Psoas muscle (tissue), 8 donors: ENCODE data around the gene AMOT. TPM values are rescaled to one million over a fixed set of nuclear protein-coding genes. Genes with fewer than 3 reads are reported as not detected.

Experiments
- ATAC-seq, 4 donors: fragments of 200-7000 bp; cut with Tn5 transposase; one replicate each; pipeline ENCODE4 v1.9.1; 2020; ENCODE audit warnings: moderate library complexity in 3 of 4, mild to moderate bottlenecking in 2 of 4
- DNase-seq, 2 donors: peaks; one replicate each; pipeline ENCODE4 v3.0.0-alpha.2; 2020
- H3K27ac ChIP-seq: fragments of 200-600 bp; one replicate; pipeline ENCODE4 v1.8.0; 2022
- H3K27me3 ChIP-seq, 3 donors: fragments of 200-600 bp in 1 of 3; one replicate each; pipeline versions ENCODE4 v1.6.1 to v1.8.0; 2013 to 2022; ENCODE audit warnings: low read length in 2 of 3, mild to moderate bottlenecking in 2 of 3, moderate library complexity in 1 of 3; ENCODE audit not compliant: insufficient read depth in 3 of 3
- H3K36me3 ChIP-seq, 2 donors: fragments of 200-600 bp in 1 of 2; one replicate each; pipeline versions ENCODE4 v1.6.1 to v1.8.0; 2013 to 2022; ENCODE audit warnings: low read depth in 1 of 2, mild to moderate bottlenecking in 1 of 2, moderate library complexity in 1 of 2; ENCODE audit not compliant: insufficient read depth in 1 of 2
- H3K4me1 ChIP-seq: fragments of 200-600 bp; one replicate; pipeline ENCODE4 v1.8.0; 2022
- H3K4me3 ChIP-seq: fragments of 200-600 bp; one replicate; pipeline ENCODE4 v1.8.0; 2022; ENCODE audit warnings: mild to moderate bottlenecking
- H3K9me3 ChIP-seq: fragments of 200-600 bp; one replicate; pipeline ENCODE4 v1.8.0; 2022
- CTCF ChIP-seq: fragments of 200-600 bp; IDR thresholded peaks from one replicate; pipeline ENCODE4 v1.8.0; 2022; ENCODE audit warnings: antibody characterized with exemption
- WGBS, 3 donors: extraction: QIAGEN DNeasy Blood & Tissue Kit; methylation state at CpG; one replicate each; pipeline versions ENCODE4 v1.1.6 to v1.1.7; 2013; 5-methylcytosine and 5-hydroxymethylcytosine counted together
- intact Hi-C, 2 donors: fragments of 100-400 bp; cut with DNase I; formaldehyde crosslinking; loops; one replicate each; pipeline versions ENCODE4 v1.11.0 to v1.14.2; 2022
- polyA plus RNA-seq, 3 donors: library from polyadenylated mRNA; stranded (reverse); fragments of 200-250 nt; gene quantifications; one replicate each; pipeline ENCODE4 v1.2.3, GENCODE V29; 2013
- total RNA-seq, 4 donors: library from RNA; stranded (reverse); fragmentation: NEBNext Ultra II Directional in 2 of 4; extraction: Animal tissue kit (Norgen Biotek cat#: 25700) in 2 of 4; gene quantifications; one replicate each; pipeline versions ENCODE4 v1.2.1 to v1.2.4, GENCODE V29; 2021 to 2023
- donor health status: healthy with polysubstance abuse.
- donor health status: DM: no; HTN: no; CAD: no; lungs with moderate emphysema.
- donor health status: Bipolar disorder and iron deficiency.
- donor health status: healthy.
- donor health status: DM: yes; HTN: yes; CAD: no.
- donor health status: DM: no; HTN: no; CAD: no.
- donor health status: DM: no; HTN: no; CAD: no.
- donor health status: DM: yes; HTN: yes; CAD: no.

AMOT gene
- total and polyA plus RNA-seq, 7 donors, result 2.5 to 148 (median 72.6) TPM

GRCh38 chrX:112734290-112734689 lies 106.3 kb downstream of the AMOT start:
- ATAC-seq, result no peak
- DNase-seq, result peak; percentile 17 to 48
- Histone ChIP-seq H3K36me3 (no peaks in the 10 kb centered on the region), H3K4me1 (no peaks in the 10 kb centered on the region), H3K9me3 (no peaks in the 10 kb centered on the region), H3K27me3 (peaks cover 0 to 28% (median 0%) of the 10 kb centered on the region in 3 donors), H3K27ac (no peak overlapping the region), H3K4me3 (no peak overlapping the region)
- TF ChIP-seq CTCF, result no peak
- intact Hi-C loops, result no loop called here
- 32 to 45% (median 34%) methylated on average over 3 of the region's 3 CpGs for WGBS, 3 donors

GRCh38 chrX:112731793-112732192 lies 108.8 kb downstream of the AMOT start:
- H3K27me3 ChIP-seq, result peaks cover 0 to 18% (median 0%) of the 10 kb centered on the region in 3 donors
- no peaks in the 10 kb centered on the region for H3K9me3 ChIP-seq
- ATAC-seq (no peak), DNase-seq (no peak)
- no peak overlapping the region for H3K4me3 ChIP-seq
- H3K27ac ChIP-seq, result no peak overlapping the region
- no peaks in the 10 kb centered on the region for H3K36me3 ChIP-seq
- H3K4me1 ChIP-seq, result no peaks in the 10 kb centered on the region
- intact Hi-C loops, result no loop called here
- WGBS, 3 donors, result 57 to 82% (median 67%) methylated on average over 3 of the region's 3 CpGs
- TF ChIP-seq CTCF, result peak; percentile 13

Other genes with a start within 250 kb of the AMOT start
- under 1 TPM in 3 of 4 donors, not detected in 1; 0.21 to 0.92 (median 0.30) TPM for gene LHFPL1, start 160.9 kb downstream of the AMOT start, total RNA-seq
- under 1 TPM; 0.12 to 0.21 (median 0.13) TPM for gene LHFPL1, start 160.9 kb downstream of the AMOT start, polyA plus RNA-seq